HEK293T (cell line): ENCODE data around the gene RLF.

Experiments
- ARNT ChIP-seq: fragments of 450-650 bp; IDR thresholded peaks from 2 replicates; pipeline ENCODE4 v1.6.1; 2017; ENCODE audit warnings: mild to moderate bottlenecking
- BHLHE40 ChIP-seq: fragments of 450-650 bp; IDR thresholded peaks from 2 replicates; pipeline ENCODE4 v1.6.1; 2016; ENCODE audit warnings: mild to moderate bottlenecking, moderate library complexity, borderline replicate concordance
- CTBP1 ChIP-seq: fragments of 450-650 bp; IDR thresholded peaks from 2 replicates; pipeline ENCODE4 v1.6.1; 2016; ENCODE audit warnings: borderline replicate concordance
- FOXA1 ChIP-seq: fragments of 450-650 bp; IDR thresholded peaks from 2 replicates; pipeline ENCODE4 v1.6.1; 2016; ENCODE audit warnings: mild to moderate bottlenecking
- FOXK2 ChIP-seq: fragments of 450-650 bp; IDR thresholded peaks from 2 replicates; pipeline ENCODE4 v1.6.1; 2016; ENCODE audit warnings: mild to moderate bottlenecking
- FOXM1 ChIP-seq: fragments of 450-650 bp; IDR thresholded peaks from 2 replicates; pipeline ENCODE4 v1.6.1; 2017; ENCODE audit warnings: mild to moderate bottlenecking, borderline replicate concordance
- HDGF ChIP-seq: fragments of 450-650 bp; IDR thresholded peaks from 2 replicates; pipeline ENCODE4 v1.6.1; 2017; ENCODE audit warnings: antibody characterized with exemption, borderline replicate concordance
- SUZ12 ChIP-seq: fragments of 450-650 bp; IDR thresholded peaks from 2 replicates; pipeline ENCODE4 v1.6.1; 2016; ENCODE audit warnings: mild to moderate bottlenecking
- ZNF384 ChIP-seq: fragments of 450-650 bp; IDR thresholded peaks from 2 replicates; pipeline ENCODE4 v1.6.1; 2016
- TF ChIP-seq, protein P1 (sequence below): fragments of 450-650 bp; IDR thresholded peaks from 2 replicates; pipeline ENCODE4 v1.6.1; 2016

DNA sequence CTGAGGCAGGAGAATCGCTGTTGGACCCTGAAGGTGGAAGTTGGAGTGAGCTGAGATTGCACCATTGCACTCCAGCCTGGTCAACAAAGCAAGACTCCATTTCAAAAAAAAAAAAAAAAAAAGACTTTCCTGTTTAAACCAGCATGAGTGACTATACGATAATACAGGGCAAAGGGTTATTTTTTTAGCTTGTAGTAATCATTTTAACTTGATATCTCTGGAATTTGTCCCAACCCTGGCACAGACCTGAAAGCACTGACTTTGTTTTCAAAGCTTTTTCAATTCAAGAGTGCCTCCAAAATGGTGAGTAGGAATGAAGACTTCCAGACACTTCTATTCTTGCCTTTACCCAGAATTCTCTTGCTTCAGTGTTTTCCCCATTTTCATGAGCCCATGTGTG is 82.2 kb downstream of the RLF start:
- TF ChIP-seq, protein P1, sequence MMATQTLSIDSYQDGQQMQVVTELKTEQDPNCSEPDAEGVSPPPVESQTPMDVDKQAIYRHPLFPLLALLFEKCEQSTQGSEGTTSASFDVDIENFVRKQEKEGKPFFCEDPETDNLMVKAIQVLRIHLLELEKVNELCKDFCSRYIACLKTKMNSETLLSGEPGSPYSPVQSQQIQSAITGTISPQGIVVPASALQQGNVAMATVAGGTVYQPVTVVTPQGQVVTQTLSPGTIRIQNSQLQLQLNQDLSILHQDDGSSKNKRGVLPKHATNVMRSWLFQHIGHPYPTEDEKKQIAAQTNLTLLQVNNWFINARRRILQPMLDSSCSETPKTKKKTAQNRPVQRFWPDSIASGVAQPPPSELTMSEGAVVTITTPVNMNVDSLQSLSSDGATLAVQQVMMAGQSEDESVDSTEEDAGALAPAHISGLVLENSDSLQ: no peak
- TF ChIP-seq FOXM1 (no peak), ARNT (no peak), HDGF (no peak), FOXK2 (no peak), ZNF384 (no peak), BHLHE40 (no peak), SUZ12 (no peak), FOXA1 (no peak), CTBP1 (no peak)
